MCF 10A (cell line): ENCODE measurements around the gene PIK3CB. TPM values are rescaled to one million over a fixed set of nuclear protein-coding genes. Genes with fewer than 3 reads are reported as not detected.

Source experiments
- BruUV-seq: library from RNA; stranded (reverse); fragments of 400-500 nt; replicated peaks from 2 replicates; lab custom pipeline; 2021; lab: Mats Ljungman, UMichigan
- CTCF ChIA-PET: fragments of 300-600 bp; sonication (Branson Sonifier 250); formaldehyde crosslinking; extraction: SDS; loops from one replicate; lab custom pipeline; 2021; ENCODE audit warnings: antibody characterized with exemption, inconsistent platforms; lab: Yijun Ruan, JAX
- POLR2A ChIA-PET: fragments of 300-600, 350-650 bp; sonication (Branson Sonifier 250); formaldehyde crosslinking; extraction: SDS; loops from one replicate; lab custom pipeline; 2020; ENCODE audit warnings: antibody characterized with exemption, inconsistent platforms; lab: Yijun Ruan, JAX
- DNase-seq: peaks from one replicate; pipeline ENCODE4 v3.0.0-alpha.2; 2018; ENCODE audit not compliant: unreplicated experiment
- H3K27ac Mint-ChIP-seq: one replicate; pipeline ENCODE4 v1.8.0; 2022; ENCODE audit warnings: mild to moderate bottlenecking, low read depth, mixed read lengths; ENCODE audit not compliant: unreplicated experiment
- H3K27me3 Mint-ChIP-seq: one replicate; pipeline ENCODE4 v1.8.0; 2022; ENCODE audit warnings: mixed read lengths; ENCODE audit not compliant: insufficient read depth, unreplicated experiment
- H3K36me3 Mint-ChIP-seq: one replicate; pipeline ENCODE4 v1.8.0; 2022; ENCODE audit warnings: mild to moderate bottlenecking, moderate library complexity, mixed read lengths; ENCODE audit not compliant: insufficient read depth, unreplicated experiment
- H3K4me1 Mint-ChIP-seq: one replicate; pipeline ENCODE4 v1.8.0; 2022; ENCODE audit warnings: mixed read lengths; ENCODE audit not compliant: insufficient read depth, unreplicated experiment
- H3K4me3 Mint-ChIP-seq: one replicate; pipeline ENCODE4 v1.8.0; 2022; ENCODE audit warnings: mild to moderate bottlenecking, moderate library complexity, mixed read lengths; ENCODE audit not compliant: unreplicated experiment
- H3K9me3 Mint-ChIP-seq: one replicate; pipeline ENCODE4 v1.8.0; 2022; ENCODE audit warnings: mixed read lengths; ENCODE audit not compliant: unreplicated experiment
- CTCF ChIP-seq: fragments of 200-600 bp; IDR thresholded peaks from one replicate; pipeline ENCODE4 v1.8.0; 2022; ENCODE audit warnings: antibody characterized with exemption, mild to moderate bottlenecking; ENCODE audit not compliant: unreplicated experiment
- intact Hi-C: fragments of 100-400 bp; cut with micrococcal nuclease; formaldehyde crosslinking; loops from 2 replicates; pipeline ENCODE4 v1.14.1; 2022
- total RNA-seq: library from RNA; stranded (reverse); gene quantifications from 2 replicates; pipeline ENCODE4 v1.2.3, GENCODE V29; 2022

Gene PIK3CB
- total RNA-seq, 1 experiment from 2014 or later = 21.1 TPM

- BruUV-seq = no TSS peak
- TF ChIP-seq CTCF = no peak
- Mint-ChIP-seq H3K9me3 (peaks cover 11% of the 10 kb centered on the region), H3K27me3 (no peaks in the 10 kb centered on the region), H3K27ac (no peak overlapping the region), H3K4me3 (no peak overlapping the region), H3K36me3 (peaks cover 50% of the 10 kb centered on the region), H3K4me1 (no peaks in the 10 kb centered on the region)
- no peak for DNase-seq
- POLR2A ChIA-PET = interaction anchor here (0.7 to 1.4 kb wide), 4 partner anchors 8 to 84 kb away, joined by 3 to 4 read pairs (median 4); partner anchors contain the start of gene CEP70
- CTCF ChIA-PET = interaction anchor here (0.5 to 1.8 kb wide), 7 partner anchors 83 to 613 kb away, joined by 3 to 12 read pairs (median 3); no protein-coding TSS in a partner anchor
- intact Hi-C loops = no loop called here
Observed at GRCh38 chr3:138678086-138678485, 156.6 kb downstream of the PIK3CB start.

GRCh38 chr3:138675393-138675792 lies 159.3 kb downstream of the PIK3CB start:
- intact Hi-C loops = no loop called here
- H3K4me1 Mint-ChIP-seq = no peaks in the 10 kb centered on the region
- ChIA-PET CTCF (no interaction called here), POLR2A (interaction anchor here (1.0 kb wide), 1 partner anchor 499 kb away, joined by 3 read pairs; no protein-coding TSS in a partner anchor)
- peak; percentile 20 for DNase-seq
- BruUV-seq = no TSS peak
- H3K9me3 Mint-ChIP-seq = peaks cover 11% of the 10 kb centered on the region
- H3K27me3 Mint-ChIP-seq = no peaks in the 10 kb centered on the region
- H3K27ac Mint-ChIP-seq = no peak overlapping the region
- peaks cover 46% of the 10 kb centered on the region for H3K36me3 Mint-ChIP-seq
- TF ChIP-seq CTCF = no peak
- H3K4me3 Mint-ChIP-seq = no peak overlapping the region

GRCh38 chr3:138673641-138674530 lies 160.8 kb downstream of the PIK3CB start:
- Mint-ChIP-seq H3K4me3 (no peak overlapping the region), H3K27ac (peak overlapping the region; percentile 2), H3K4me1 (no peaks in the 10 kb centered on the region), H3K27me3 (no peaks in the 10 kb centered on the region), H3K36me3 (peaks cover 53% of the 10 kb centered on the region), H3K9me3 (peaks cover 11% of the 10 kb centered on the region)
- ChIA-PET CTCF (interaction anchor here (1.1 to 1.2 kb wide), 2 partner anchors 242 to 248 kb away, joined by 3 to 7 read pairs; no protein-coding TSS in a partner anchor), POLR2A (interaction anchor here (0.5 to 1.2 kb wide), 2 partner anchors 12 to 292 kb away, joined by 3 to 5 read pairs; no protein-coding TSS in a partner anchor)
- DNase-seq = no peak
- intact Hi-C loops = no loop called here
- TF ChIP-seq CTCF = no peak
- BruUV-seq = no TSS peak

- CTCF ChIA-PET = interaction anchor here (0.6 to 2.0 kb wide), 3 partner anchors 76 to 245 kb away, joined by 3 to 8 read pairs (median 3); partner anchors contain the start of gene CEP70
- H3K36me3 Mint-ChIP-seq = peaks cover 58% of the 10 kb centered on the region
- intact Hi-C loops = no loop called here
- H3K4me1 Mint-ChIP-seq = no peaks in the 10 kb centered on the region
- no peaks in the 10 kb centered on the region for H3K27me3 Mint-ChIP-seq
- no peak for TF ChIP-seq CTCF
- no peak overlapping the region for H3K27ac Mint-ChIP-seq
- POLR2A ChIA-PET = interaction anchor here (1.1 kb wide), 1 partner anchor 9 kb away, joined by 3 read pairs; no protein-coding TSS in a partner anchor
- DNase-seq = no peak
- H3K4me3 Mint-ChIP-seq = no peak overlapping the region
- no TSS peak for BruUV-seq
- peaks cover 7% of the 10 kb centered on the region for H3K9me3 Mint-ChIP-seq
Observed at GRCh38 chr3:138670407-138670806, 164.3 kb downstream of the PIK3CB start.
